HG02642 (cell line): ENCODE results near the gene CAPZA1.

Experiments used
- ATAC-seq: cut with Tn5 transposase; IDR thresholded peaks from one replicate; pipeline ENCODE4 v1.9.1; 2021; ENCODE audit warnings: mild to moderate bottlenecking; ENCODE audit not compliant: unreplicated experiment, poor library complexity

The CAPZA1 gene

DNA sequence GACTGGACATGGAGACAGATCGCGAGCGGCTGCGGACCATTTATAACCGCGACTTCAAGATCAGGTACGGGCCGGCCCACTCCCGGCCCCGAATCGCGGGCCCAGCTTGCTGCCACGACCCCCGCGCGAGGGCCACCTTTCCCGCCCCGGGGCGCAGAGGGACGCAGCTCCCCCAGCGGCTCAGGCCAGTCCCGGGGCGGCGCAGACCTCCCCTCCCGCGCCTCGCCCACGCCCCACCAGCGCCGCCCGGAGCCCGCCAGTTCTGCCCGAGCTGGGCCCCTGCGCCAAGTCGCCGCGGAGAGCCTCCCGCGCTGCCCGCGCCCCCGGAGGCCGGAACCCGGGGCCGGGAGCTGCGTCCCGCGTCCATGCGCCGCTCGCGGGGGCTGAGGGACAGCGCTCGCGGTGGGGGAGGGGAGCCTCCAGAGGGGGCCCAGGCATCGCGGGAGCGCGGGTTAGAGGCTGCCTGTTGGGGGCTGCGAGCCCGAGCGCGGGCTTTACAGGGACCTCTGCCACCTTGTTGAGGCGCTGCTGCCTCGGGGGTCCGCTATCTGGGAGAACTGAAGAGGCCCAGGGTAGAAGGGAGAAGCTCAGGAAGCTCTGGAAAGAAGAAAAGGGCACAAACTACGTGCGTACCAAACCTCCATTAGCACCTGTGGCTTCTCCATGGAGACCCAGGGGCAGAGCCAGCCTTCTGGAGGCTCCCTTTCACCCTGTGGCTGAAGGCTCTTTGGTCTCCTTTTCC lies 55.5 kb downstream of the CAPZA1 start:
- peak; percentile 50 for ATAC-seq

DNA sequence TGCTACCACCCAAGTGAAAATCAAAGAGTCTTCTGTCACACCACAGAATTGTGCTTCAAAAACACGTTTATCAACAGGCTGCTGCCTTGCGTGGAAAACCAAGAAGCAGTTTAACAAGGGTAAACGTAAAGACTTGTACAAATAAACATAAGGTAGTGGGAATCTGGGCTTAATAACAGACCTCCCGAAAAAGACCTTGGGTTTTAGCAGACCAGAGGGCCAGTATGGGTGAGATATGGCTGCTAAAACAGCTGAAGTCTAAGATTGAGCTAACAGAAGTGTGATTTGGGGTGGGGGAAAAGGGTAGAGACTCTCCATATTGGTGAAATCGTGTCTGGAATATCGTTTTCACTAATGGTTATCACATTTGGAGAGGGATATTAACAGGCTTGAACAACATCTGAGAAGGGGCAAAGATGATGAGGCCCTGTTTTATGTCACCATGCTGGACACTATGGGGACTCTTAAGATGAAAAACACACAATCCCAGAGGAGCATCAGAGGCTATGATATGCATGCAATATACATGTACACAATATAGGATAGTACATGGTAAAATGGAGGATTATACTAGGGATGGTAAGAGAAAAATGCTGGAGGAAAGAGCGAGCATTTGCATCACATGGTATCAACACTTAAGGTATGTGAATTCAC lies 56.2 kb downstream of the CAPZA1 start:
- ATAC-seq: no peak

DNA sequence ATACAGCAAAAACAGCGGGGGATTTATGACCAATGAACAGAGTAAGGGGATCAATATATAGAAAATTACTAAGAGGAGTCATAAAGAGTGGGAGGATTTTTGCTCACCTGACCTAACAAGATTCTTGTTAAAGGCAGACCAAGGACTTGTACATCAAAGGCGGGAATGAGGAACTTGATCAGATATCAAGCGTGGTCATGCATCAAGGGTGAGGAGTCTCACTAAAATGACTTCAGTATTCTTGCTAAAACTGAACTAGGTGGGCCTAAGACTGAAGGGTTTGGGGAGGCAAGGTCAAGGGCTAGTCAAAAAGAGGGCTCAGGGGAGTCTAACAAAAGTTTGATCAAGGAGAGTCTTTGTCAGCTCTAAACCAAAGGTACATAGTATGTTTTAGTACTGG lies 56.9 kb downstream of the CAPZA1 start:
- ATAC-seq: no peak

DNA sequence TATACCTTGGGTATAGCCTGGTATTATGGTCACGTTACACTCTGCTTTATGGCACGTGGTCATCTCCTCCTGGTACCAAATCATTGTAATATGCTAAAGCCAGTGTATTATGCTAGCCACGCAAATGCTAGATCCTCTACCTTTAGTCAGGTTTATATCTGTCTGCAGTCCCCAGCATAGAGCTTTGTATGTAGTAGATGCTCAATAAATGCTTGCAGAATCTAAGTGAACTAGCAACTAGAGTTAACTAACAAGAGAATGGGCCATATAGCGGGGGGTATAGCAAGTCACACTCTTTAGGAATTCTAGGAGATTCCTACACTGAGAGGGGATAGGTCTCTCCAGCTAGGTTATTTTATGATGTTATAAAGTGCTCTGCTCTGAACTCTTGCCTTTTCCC lies 57.9 kb downstream of the CAPZA1 start:
- no peak for ATAC-seq

DNA sequence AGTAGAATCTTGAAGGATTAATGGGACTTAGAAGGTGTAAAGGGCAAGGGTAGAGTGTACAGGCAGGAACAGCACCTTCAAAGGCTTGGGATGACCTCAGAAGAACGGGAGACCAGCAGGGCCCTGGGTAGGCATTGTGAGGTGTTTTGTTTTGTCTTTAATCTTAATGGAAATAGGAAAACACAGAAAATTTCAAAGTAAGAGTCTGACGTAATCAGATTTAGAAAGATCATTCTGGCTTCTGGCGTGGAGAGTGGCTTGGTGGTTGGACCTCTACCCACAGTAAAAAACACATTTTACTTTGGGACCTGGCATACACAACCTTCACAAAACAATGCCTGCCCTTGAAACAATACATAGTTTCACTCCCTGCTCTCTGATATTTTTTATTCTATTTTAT lies 59.0 kb downstream of the CAPZA1 start:
- ATAC-seq: no peak

DNA sequence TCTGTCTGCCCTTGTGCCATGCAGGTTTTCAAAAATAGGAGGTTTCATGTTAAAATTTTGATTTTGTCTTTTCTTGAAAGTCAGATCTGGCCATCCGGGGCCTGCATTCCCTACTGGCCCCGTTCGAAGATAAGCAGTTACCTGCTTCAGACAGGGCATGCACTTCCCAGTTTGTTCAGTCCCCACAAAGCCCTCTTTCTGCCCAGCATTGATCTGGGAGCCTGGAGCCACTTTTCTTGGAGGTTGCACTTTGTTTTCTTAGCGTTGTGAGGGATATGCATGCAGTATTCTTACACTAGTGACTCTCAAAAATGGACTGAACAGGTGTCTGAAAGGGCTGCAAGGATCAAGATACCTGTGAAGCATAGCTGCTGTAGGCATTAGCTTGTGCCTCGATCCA lies 66.3 kb downstream of the CAPZA1 start:
- no peak for ATAC-seq

DNA sequence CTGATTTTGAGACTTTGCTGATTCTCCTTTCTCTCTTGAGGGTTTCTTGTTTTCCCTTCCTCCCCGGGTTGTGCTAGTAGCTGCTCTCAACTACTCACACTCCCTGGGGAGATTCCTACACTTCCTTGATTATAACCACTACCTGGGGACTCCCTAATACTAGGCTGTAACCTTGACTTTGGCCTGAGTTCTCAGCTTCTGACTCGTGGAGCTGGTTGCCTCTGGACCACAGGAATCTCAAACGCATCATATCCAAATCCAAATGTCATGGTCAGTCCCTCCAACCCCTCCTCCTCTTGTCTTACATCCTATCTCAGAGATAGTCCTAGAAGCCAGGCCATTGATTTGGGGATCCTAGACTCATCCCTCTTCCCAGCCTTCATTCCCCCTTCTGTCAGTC lies 66.8 kb downstream of the CAPZA1 start:
- no peak for ATAC-seq

DNA sequence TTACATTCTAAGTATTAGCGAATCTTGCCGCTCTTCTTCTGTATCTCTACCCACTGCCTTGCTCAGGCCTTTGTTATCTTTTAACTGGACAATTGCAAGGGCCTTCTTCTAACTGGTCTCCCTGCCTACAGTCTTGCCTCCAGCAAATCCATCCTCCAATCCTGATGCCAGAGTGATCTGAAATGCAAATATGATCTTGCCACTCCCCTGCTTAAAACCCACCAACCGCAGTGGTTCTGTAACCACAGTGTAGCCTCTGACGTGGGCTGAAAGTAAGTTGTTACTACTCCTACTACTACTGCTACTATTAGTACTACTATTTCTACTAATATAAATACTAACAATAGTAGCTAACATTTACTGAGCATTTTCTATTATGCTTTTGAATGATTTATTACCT lies 67.2 kb downstream of the CAPZA1 start:
- ATAC-seq: no peak

DNA sequence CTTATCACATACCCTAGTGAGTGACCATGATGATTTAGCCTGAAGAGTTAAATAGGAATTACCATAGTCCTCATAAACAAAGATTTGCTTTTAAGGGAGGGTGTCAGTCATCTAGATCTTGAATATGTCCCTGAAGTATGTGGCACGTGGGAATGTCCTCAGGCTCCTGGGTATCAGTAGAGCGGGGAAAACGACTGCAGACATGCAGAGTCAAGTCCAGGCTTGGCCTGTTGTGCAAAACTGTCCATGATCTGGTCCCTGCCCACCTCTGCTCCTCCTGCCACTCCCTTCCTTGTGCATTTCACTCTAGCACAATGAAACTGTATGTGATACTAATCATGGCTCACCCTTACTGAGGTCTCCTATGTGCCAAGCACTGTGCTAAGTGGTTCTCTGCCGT lies 67.7 kb downstream of the CAPZA1 start:
- no peak for ATAC-seq

DNA sequence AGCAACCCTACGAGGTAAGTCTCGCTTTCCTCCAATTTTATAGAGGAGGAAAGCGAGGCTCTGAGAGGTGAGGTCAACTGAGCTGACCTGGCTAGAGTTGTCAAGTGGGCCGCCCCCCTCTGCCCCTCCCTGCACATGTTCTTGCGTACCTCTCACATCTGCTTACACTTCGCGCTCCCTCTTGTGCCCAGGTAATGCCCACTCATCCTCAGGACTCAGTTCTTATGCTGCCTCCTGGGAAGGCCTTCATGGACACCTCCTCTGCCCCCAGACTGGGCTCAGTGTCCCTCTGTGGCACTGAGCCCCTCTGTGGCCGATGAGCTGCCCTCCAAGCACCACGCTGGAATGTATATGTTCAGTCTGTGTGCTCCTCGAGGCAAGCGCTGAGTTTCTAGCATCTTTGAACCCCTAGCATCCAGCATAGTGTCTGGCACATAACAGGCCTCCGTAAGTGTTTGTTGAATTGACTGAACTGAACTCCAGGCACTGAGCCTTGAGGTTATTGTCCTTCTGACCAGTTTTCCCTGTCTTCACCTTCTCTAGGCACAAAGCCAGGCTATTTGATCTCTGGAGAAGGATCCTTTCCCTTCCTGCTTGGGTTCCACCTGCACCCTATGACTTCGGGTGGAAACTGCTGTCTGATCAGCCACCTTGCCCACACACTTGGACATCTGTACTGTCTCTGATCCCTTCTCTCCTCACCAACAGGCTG lies 68.3 kb downstream of the CAPZA1 start:
- ATAC-seq: no peak

DNA sequence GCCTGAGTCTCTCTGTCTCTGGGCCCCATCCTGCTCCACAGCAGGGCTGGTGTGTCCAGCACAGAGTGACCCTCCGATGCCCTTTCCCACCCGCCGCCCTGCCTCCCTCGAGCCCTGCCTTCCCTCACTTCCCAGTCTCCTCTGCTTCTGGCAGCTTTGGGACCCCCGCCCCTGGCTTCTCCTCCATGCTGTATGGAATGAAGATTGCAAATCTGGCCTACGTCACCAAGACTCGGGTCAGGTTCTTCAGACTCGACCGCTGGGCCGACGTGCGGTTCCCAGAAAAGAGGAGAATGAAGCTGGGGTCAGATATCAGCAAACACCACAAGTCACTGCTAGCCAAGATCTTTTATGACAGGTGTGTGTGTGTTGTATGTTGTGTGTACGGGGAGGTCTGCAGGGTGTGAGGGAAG lies 69.2 kb downstream of the CAPZA1 start:
- ATAC-seq: no peak

DNA sequence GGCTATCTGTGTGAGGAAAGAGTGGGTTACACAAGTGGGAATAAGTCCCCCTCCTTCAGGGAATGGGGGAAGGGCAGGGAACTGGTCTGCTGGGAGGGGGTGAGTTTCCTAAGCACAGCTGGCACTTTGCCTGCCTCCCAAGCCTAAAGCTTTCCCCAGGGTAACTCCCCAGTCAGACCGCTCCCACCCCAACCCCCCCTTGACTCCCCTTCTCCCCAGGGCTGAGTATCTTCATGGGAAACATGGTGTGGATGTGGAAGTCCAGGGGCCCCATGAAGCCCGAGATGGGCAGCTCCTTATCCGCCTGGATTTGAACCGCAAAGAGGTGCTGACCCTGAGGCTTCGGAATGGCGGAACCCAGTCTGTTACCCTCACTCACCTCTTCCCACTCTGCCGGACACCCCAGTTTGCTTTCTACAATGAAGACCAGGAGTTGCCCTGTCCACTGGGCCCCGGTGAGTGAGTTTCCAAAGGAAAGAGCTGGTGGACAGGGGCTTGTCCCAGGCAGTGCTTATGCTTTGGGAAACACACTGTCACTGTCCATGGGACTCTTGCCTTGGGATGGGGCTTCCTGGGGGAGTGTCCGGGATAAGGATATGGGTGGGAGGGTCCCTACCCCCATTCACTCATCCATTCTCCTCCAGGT lies 69.7 kb downstream of the CAPZA1 start:
- ATAC-seq: no peak

DNA sequence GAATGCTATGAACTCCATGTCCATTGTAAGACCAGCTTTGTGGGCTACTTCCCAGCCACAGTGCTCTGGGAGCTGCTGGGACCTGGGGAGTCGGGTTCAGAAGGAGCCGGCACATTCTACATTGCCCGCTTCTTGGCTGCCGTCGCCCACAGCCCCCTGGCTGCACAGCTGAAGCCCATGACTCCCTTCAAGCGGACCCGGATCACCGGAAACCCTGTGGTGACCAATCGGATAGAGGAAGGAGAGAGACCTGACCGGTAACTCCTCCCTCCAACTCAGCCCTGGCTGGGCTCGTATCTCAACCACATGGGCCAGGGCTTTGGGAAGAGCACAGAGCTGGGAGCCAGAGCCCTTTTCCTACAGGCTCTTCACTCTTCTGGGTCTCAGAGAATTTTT lies 70.2 kb downstream of the CAPZA1 start:
- ATAC-seq: no peak

DNA sequence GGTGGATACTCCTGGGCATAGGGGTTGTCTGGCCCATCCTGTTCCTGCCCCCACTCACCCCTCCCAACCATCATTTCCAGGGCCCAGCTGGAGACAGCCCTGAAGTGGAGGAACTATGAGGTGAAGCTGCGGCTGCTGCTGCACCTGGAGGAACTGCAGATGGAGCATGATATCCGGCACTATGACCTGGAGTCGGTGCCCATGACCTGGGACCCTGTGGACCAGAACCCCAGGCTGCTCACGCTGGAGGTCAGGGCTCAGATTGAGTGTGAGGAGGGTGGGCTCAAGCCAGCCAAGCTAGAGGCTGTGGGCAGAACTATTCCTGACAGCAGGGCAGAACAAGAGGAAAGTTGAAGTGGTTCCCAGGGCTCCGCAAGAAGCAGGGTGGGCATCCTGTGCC lies 73.0 kb downstream of the CAPZA1 start:
- no peak for ATAC-seq

DNA sequence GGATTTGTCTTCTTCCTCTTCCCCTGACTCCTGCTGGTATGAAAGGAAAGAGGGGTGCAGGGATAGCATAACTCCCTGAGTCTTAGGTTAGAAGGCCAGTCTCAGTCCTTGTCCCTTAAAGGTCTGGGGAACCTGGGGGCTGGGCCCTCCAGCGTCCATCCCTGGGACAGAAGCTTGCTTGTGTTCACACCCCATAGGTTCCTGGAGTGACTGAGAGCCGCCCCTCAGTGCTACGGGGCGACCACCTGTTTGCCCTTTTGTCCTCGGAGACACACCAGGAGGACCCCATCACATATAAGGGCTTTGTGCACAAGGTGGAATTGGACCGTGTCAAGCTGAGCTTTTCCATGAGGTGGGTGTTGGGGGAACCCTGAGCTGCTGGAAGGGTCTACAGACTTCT lies 74.2 kb downstream of the CAPZA1 start:
- ATAC-seq: no peak

DNA sequence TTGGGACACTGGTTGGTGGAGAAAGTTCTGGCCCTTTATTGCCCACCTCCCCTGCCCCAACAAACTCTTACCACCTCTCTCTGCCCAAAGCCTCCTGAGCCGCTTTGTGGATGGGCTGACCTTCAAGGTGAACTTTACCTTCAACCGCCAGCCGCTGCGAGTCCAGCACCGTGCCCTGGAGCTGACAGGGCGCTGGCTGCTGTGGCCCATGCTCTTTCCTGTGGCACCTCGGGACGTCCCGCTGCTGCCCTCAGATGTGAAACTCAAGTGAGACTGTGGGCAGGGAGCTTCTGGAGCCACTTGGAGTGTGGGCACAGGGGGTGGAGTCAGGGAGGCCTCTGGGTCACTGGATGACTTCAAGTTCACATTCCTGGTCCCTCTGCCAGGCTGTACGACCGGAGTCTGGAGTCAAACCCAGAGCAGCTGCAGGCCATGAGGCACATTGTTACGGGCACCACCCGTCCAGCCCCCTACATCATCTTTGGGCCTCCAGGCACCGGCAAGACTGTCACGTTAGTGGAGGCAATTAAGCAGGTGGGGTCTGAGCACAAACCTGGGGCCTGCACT lies 74.8 kb downstream of the CAPZA1 start:
- ATAC-seq: no peak

DNA sequence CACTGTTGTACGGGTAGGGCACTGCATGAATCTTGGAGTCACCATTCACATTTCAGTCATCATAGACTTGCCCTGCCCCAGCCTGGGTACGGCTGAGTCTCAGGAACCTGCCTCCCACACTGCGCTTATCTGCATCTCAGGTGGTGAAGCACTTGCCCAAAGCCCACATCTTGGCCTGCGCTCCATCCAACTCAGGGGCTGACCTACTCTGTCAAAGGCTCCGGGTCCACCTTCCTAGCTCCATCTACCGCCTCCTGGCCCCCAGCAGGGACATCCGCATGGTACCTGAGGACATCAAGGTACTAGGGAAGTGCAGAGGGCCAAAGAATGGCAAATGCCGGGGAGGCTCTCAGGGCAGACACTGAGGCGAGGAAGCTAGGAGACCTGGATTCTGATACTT lies 75.6 kb downstream of the CAPZA1 start:
- no peak for ATAC-seq

DNA sequence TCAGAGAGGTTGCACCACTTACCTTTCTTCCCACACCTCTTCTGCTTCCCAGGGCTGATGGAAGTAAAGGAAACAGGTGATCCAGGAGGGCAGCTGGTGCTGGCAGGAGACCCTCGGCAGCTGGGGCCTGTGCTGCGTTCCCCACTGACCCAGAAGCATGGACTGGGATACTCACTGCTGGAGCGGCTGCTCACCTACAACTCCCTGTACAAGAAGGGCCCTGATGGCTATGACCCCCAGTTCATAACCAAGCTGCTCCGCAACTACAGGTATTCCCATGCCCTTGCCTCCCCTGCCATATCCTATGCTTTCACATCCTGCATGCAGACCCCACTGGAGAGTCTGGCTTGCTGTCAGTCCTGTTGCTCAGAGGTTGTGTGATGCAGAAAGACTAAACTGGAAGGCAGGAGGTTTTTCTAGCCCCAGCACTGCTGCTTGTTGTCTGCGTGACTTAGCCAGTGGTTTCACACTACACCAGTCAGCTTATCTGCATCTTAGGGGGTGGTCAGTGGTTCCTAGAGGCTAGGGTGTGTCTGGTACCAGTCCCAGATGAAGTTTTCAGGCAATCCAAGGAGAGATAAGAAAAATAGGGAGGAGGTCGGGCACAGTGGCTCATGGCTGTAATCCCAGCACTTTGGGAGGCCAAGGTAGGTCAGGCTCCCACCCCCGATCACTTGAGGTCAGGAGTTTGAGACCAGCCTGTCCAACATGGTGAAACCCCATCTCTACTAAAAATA lies 77.1 kb downstream of the CAPZA1 start:
- ATAC-seq: no peak

DNA sequence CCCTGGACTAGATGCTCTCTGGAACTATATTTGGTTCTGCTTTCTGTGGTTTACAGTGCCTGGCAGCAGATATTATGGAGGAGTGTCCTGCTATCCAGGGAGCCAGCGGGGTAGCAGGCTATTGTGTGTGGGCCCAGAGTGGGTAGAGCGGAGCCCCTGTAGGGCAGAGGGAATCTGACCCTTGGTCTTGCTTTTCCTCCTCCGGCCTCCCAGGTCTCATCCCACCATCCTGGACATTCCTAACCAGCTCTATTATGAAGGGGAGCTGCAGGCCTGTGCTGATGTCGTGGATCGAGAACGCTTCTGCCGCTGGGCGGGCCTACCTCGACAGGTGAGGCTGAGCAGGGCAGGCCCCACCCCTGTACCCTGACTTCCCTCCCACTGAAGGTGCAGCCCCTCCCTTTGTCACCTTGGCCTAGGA lies 78.2 kb downstream of the CAPZA1 start:
- ATAC-seq: no peak
